ENCODE data around the gene PIEZO2.

DNA sequence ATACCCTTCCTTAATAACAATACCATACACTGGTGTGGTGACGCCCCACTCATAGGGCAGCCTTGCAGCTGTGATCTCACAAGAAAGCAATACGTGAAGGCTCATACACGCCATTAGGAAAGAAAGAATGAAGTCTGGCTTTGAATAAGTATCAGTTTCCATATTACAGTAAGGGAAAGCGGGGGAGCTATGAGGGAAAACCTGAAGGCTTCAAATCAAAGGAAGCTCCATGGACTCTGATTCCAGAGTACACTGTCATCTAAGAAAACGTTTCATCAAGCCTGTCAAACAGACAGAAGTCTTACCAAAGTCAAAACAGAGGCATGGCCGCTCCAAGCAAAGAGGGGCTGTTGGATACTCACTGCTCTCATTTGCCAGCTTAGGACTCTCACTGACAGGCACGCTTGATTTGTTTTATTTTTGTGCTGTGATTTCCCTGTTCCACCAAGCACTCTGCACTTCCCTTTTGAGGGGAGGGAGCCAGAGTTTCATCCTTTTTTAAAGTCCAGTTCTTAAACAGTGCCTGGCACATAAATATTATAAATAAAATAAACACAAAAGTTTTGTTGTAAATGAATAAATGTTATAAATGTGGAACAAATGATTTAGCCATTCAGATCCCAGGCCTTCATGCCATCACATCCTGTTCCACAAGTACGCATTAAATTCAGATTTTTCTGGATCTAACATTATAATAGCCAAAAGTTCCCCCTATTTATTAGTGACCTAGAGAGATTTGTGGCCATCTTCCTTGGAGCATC lies 221.2 kb downstream of the PIEZO2 start:
- TF ChIP-seq, protein P1, sequence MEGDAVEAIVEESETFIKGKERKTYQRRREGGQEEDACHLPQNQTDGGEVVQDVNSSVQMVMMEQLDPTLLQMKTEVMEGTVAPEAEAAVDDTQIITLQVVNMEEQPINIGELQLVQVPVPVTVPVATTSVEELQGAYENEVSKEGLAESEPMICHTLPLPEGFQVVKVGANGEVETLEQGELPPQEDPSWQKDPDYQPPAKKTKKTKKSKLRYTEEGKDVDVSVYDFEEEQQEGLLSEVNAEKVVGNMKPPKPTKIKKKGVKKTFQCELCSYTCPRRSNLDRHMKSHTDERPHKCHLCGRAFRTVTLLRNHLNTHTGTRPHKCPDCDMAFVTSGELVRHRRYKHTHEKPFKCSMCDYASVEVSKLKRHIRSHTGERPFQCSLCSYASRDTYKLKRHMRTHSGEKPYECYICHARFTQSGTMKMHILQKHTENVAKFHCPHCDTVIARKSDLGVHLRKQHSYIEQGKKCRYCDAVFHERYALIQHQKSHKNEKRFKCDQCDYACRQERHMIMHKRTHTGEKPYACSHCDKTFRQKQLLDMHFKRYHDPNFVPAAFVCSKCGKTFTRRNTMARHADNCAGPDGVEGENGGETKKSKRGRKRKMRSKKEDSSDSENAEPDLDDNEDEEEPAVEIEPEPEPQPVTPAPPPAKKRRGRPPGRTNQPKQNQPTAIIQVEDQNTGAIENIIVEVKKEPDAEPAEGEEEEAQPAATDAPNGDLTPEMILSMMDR (IDR thresholded peaks at IDR 0.05; ENCODE audit: insufficient read depth, low read length): no peak
- TF ChIP-seq GABPA (IDR thresholded peaks at IDR 0.05; ENCODE audit: low read depth) (no peak), POLR2AphosphoS5 (IDR thresholded peaks at IDR 0.05; ENCODE audit: low read depth) (no peak)
